Tibial nerve (tissue), 4 donors: ENCODE data around the gene FANK1.

Source experiments
- CTCF ChIP-seq, 5 experiments: fragments of 200-600 bp in 3 of 5; fragments of 450-650 bp in 2 of 5; sonication (generic) in 3 of 5; IDR thresholded peaks; one replicate each; pipeline ENCODE4 v1.5.1; 2016 to 2019; ENCODE audit warnings: antibody characterized with exemption in 5 of 5, mild to moderate bottlenecking in 3 of 5, moderate library complexity in 2 of 5
- EP300 ChIP-seq, 2 donors: sonication (generic); formaldehyde crosslinking; IDR thresholded peaks; one replicate each; pipeline ENCODE4 v1.6.1; 2017; ENCODE audit warnings: antibody characterized with exemption in 2 of 2, mild to moderate bottlenecking in 1 of 2
- POLR2A ChIP-seq, 2 donors: fragments of 450-650 bp; IDR thresholded peaks; one replicate each; pipeline ENCODE4 v1.6.1; 2017; ENCODE audit warnings: antibody characterized with exemption in 2 of 2, mild to moderate bottlenecking in 2 of 2, moderate library complexity in 2 of 2

- TF ChIP-seq CTCF (IDR thresholded peaks at IDR 0.05) (no peak), EP300 (IDR thresholded peaks at IDR 0.05) (no peak), POLR2A (IDR thresholded peaks at IDR 0.05) (no peak)
Observed at GRCh38 chr10:126013489-126014281, 117.3 kb downstream of the FANK1 start.
